ENCODE measurements around the gene DDX55.

Gene DDX55

DNA sequence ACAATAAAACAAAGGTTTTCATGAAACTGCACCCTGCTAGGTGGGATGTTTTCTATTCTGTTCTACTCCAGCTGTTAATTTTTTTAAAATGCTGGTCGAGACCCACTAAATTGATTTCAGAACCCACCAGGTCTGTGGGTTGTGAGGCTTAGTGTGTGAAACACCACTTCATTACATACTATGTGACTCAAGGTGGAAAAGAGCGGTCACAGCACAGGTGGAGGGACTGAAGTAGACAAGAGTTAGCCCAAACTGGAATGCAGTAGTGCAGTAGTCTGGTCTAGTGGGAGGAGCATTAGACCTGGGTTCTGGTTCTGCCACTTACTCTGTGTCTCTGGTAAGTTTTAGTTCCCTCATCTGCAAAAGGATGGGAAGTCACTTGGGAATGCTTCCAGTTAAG, 12.2 kb downstream of the DDX55 start:
- DNase-seq, result no peak

DNA sequence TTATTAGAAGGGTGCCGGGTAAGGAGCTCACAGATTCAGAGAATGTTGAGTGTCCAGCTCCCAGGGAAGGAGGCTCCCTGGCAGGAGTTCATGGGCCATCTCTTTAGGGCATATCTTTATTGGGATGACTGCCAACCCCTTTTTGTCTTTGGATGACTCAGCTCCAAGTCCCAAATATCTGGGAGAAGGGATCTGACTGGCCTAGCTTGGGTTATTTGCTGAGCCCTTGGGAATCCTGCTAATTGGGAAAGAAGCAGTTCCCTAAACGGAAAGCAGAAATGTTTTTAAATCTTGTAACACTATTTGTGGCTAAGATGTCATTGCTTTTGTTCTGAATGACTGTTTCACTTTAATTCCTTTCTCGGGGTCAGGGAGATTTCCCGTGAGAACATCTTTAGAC, 12.6 kb downstream of the DDX55 start:
- DNase-seq, result no peak

DNA sequence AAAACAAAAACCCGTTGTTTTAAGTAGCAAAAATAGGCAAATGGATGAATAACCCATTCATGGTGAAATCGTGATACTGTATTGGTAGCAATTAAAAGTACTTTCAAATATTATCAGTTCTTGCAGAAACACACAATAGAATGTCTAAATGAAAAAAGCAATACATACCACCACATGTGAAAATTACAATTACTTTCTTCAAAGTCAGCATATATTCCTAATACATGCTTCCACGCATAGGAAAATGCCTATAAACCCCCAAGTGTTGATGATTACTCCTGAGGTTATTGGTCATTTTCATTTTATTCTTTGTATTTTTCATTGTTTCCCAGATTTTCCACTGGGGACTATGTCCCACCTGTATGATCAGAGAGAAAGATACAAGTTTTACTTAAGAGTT, 15.2 kb downstream of the DDX55 start:
- DNase-seq, result no peak

DNA sequence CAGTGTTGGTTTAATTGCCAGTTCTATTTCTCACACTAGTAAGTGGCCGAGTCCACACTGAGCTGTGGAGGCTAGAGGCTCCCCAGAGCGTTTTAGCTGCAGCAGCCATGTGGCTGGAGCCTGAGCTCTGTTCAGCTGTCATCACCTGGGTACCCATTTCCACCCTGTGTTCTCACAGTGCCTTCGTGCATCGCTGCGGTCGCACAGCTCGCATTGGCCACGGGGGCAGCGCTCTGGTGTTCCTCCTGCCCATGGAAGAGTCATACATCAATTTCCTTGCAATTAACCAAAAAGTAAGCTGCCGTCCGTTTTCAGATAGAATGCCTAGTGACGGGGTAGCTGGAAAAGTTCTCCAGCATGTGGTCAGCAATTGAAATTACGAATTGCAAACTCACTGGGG, 15.7 kb downstream of the DDX55 start:
- no peak for DNase-seq

DNA sequence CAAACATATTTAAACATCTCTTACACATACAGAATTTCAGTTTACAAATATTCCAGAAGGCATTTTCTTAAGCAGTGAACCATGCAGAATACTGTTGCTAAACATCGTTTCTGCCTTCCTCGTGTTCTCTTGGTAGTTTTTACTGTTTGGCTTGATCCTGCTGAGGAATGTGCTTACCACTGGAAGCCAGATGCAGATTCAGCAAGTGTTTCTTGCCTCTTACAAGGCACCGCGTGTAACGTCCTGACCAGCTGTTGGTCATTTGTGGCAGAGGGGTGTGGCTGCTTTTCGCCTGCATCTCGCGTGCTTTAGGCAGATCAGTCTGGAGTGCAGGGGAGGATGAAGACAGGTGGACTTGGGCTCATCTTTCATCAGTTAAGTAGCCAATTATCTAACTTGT, 19.2 kb downstream of the DDX55 start:
- DNase-seq, result no peak

DNA sequence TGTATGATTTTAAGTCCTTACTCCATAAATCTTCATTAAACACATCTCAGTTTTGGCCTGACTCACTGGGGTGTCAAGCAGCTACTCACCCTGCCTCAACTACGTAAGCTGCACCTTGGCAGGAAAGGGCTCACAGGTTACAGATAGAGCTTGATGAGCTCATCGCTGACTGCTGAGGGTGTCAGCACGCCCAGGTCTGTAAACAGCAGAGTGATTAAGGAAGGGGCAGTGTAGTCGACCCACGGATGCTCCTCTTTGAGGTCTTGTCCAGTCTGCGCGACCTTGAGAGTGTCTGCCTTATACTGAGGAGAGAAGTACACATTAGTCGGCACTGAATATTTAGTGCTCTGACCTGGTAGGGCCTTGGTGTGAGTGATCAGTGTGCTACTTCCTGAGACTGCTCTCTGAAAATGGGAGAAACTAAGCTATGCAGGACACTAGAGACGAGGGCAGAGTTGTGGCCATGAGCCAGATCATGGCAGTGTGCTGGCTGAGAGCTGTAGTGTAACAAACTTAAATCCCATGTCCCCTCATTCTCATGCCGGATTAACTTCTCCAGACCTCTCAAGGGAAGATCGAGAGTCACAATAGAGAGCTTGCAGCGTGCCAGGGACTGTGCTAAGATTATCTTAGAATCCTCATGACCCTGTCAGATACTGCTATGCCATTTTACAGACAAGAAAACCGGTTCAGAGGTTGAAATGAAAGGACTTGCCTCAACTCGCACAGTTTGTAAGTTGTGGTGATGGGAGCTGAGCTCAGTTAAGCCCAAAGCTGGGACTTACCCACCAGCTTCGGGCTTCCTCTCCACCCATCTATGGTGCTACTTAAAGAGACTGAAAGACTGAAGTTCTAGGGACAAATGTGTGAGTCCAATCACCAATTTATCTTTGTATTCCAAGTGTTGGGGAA, 20.0 kb downstream of the DDX55 start:
- no peak for DNase-seq

DNA sequence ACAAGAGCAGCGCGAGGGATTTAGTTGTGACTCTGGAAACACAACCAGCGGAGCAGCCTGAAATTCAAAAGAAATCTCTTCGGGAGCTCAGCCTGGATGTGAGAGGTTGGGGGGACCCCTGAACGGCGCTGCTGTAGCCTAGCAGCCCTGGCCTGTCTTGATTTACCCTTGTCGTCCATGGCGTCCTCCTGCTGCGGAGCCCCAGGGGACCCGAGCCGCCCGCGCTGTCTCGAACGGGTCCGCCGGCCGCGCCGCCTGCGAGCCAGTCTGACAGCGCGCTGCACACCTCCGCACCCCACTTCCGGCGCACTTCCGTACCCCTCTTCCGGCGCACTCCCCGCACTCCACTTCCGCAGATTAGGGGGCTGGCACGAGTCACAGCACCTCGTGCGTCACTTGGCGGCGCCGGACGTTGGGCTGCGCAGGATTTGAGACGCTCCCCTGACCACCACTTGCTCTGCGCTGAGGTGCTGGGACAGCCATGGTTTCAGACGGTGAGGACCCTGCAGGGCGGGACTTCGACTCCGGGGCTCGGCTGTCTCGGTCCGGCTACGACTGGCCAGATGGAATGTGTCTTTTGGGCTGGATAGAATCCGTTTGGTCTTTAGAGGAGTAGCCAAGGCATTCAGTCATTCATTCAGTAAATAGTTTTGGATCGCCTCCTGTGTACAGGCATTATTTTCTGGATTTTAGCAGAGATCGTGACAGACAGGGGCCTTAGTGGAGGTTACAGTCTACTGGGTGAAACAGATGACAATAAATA, 31.7 kb downstream of the DDX55 start, which contains the start of the genes EIF2B1 and GTF2H3:
EIF2B1 (minus strand) TSS at position 308 of the 763 bp plus-strand sequence; CDS start at position 179, 129 bp downstream.
GTF2H3 (plus strand) TSS at position 451 of the 763 bp plus-strand sequence; CDS start at position 482, 31 bp downstream.
- DNase-seq, result peak; percentile 94

DNA sequence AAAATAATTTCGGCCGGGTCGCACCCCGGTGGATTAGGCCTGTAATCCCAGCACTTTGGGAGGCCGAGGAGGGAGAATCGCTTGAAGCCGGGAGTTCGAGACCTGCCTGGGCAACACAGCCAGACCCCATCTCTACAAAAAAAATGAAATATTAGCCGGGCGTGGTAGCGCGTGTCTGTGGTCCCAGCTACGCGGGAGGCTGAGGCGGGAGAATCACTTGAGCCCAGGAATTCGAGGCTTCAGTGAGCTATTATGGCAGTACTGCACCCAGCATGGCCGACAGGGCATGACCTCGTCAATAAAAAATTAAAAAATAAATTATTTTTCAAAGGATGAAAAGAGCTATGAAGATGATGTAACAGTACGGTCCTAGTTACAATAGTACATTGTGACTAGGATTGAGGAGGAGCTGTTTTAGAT, 32.3 kb downstream of the DDX55 start:
- no peak for DNase-seq

DNA sequence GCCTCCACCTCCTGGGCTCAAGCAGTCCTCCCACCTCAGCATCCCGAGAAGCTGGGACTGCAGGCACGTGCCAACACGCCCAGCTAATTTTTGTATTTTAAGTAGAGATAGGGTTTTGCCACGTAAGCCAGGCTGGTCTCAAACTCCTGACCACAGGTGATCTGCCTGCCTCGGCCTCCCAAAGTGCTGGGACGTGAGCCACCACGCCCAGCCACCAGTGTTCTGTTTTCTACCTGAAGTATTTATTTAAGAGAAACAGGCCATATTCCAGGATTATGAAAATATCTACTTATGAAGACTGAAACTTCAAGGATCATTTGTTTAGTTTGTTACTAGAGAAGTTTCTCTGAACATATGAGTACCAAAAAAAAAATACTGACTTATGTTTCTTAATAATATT, 42.0 kb downstream of the DDX55 start:
- no peak for DNase-seq

DNA sequence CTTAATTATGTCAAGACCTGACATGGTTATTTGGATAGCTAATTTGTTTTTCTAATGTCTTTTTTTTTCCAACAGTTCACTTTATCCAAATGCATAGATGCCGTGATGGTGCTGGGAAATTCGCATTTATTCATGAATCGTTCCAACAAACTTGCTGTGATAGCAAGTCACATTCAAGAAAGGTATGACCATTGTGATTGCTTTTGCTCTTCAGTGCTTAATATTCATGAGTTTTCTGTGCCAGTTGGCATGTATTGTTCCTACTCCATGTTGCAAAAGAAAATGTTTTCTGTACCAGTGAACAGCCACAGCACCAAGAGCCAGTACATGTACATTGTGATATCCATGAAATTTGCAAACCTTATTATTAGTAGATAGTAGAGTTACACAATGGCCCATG, 43.5 kb downstream of the DDX55 start:
- DNase-seq, result no peak

DNA sequence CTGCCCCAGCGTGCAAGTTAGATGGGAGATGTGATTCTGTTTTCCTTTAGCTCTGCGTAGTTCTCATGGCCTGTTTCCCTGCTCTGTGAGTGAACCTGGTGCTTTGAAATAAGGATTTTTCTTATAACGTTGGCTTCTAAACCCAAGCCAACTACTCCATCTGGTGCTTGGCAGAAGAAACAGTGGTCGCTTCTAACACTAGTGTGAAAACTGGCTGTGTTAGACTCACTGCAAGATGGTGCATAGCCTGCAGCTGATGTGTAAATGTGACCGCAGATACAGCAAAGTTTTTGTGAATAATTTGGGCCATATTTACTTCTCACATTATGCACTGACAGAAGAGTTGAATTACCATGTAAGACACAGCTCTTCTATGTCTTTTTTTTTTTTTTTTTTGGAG, 44.0 kb downstream of the DDX55 start:
- DNase-seq, result no peak

DNA sequence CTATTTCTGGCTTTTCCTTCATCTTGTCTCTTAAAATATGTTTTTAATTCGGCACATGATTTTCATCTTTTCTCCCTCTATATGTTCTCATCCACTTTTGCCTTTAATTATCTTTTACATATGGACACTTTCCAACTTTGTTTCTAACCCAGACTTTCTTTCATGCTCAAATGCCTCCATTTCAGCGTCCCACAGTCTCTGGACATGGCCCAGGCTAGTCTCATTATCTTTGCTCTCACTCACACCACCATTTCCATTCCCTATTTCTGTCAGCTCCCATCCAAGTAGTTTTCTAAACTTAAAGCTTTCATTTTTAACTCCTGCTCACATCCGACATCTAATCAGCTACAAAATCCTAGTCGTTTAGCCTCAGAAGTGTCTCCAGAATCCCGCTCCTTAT, 46.5 kb downstream of the DDX55 start:
- no peak for DNase-seq

DNA sequence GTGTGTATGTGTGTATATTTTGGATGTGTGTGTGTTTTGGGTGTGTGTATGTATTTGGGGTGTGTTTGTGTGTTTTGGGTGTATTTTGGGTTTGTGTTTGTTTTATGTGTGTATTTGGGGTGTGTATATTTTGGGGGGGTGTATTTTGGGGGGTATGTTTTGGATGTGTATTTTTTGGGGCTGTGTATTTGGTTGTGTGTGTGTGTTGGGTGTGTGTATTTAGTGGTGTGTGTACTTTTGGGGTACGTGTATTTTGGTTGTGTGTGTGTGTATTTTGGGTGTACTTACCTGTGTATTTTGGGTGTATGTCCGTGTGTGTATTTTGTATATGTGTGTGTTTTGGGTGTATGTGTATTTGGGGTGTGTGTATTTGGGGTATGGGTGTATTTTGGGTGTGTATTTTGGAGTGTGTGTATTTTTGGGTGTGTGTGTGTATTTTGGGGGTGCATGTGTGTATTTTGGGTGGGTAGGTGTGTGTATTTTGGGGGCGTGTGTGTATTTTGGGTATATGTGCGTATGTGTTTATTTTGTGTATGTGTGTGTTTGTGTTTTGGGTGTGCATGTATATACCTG, 52.3 kb downstream of the DDX55 start:
- DNase-seq, result no peak

DNA sequence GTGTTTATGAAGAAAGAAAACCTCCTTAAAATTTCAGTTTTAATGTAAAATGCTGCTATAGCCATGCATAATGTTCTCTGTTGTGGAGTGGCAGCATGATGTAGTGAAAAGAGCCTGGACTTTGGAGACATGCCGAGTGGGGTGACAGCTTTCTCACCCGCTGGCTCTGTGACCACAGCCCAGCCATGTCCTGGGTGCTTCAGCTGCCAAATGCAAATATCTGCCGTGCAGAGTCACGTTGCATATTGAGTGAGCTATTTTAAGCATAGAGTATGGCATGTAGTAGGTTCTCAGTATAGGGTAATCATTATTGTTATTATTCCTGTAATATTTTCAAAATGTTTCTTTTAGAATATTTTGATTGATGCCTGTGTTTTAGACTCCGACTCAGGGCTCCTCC, 53.5 kb downstream of the DDX55 start:
- DNase-seq, result no peak

DNA sequence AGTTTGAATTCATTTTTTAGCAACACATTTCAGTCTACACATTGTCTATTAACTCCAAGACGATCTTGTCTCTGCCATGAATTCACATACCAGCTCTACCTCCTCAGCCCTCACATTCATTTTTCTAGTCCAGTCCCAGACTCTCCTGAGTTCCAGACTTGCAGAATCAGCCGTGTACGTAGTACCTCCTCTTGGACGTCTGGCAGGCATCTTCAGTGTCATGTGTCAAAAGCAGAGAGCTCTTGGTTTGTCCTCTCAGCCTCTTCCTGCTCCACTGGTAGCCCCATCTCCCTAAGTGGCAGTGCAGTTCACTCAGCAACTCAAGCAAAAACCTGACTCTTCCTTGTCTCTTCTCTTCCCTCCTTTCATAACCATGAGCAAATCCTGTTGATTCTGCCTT, 54.5 kb downstream of the DDX55 start:
- no peak for DNase-seq

DNA sequence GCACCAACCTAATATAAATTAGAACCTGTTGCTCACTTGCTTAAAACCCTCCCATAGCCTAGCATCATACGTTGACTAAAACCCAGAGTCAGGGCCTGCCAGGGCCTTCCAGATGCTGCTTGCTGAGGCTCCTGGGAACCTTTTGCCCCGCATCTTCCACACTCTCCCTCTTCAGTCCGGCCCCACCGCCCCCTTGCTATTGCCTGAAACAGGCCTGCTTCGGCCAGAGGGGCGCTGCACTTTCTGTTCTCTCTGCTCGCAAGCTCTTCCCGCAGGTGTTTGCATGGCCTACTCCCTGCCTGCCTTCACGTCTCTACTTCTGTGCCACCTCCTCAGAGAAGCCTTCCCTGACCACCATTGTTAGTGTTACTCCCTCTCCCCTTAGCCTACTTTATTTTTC, 55.3 kb downstream of the DDX55 start:
- DNase-seq, result no peak

DNA sequence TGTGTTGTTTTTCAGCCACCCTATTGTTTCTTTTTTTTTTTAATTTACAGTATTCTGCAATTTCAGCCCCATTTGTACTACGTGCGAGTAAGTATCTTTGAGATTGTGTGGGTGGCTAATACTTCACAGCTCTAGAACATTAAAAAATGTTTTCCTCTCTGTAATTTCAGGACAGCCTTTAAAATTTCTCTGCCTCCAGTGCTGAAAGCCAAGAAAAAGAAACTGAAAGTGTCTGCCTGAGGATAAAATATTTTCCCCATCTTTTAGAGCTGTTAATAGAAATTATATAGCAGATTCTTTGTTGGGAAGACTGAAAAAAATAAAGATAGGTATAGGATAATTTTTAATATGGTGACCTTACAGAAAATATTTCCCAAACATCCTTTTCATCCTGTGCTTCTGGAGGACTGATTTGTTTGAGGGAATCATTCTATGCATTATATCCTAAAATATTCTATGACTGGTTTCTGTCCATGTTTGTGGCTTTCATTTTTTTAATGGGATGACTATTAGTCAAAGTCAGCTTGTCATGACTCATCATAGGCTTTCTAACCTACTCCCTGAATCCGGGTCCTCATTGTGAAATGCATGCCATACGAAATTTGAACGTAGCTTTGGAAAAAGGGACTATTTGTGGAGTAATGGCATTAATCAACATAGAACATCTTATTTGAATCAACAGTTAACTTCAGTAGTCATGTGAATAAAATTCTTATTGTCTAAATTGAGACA, 58.3 kb downstream of the DDX55 start:
- no peak for DNase-seq

DNA sequence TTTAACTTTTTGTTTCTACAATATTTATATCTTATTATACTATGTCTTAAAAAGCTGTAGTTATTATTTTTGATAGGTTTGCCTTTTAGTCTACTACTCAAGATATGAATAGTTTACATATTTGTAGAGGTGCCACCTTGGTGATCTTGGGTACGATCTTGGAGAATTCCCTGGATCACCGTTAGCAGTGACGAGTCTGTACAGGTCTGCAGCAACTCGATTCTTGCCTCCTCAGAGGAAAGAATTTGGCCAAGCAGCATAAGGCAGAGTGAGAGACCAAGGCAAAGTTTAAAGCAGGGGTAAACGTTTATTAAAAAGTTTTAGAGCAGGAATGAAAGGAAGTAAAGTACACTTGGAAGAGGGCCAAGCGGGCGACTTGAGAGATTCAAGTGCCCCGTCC, 65.9 kb downstream of the DDX55 start:
- no peak for DNase-seq

All from activated CD4-positive, alpha-beta T cell treated with anti-CD3 and anti-CD28 coated beads for 1 hour (primary cell).